Measurements from ENCODE around the gene TNFSF15.
"Not testable (repeated sequence)": the region's sequence is repeated elsewhere in the genome, so short reads cannot be mapped to it uniquely, and the experiment has no call there.

The TNFSF15 gene

DNA sequence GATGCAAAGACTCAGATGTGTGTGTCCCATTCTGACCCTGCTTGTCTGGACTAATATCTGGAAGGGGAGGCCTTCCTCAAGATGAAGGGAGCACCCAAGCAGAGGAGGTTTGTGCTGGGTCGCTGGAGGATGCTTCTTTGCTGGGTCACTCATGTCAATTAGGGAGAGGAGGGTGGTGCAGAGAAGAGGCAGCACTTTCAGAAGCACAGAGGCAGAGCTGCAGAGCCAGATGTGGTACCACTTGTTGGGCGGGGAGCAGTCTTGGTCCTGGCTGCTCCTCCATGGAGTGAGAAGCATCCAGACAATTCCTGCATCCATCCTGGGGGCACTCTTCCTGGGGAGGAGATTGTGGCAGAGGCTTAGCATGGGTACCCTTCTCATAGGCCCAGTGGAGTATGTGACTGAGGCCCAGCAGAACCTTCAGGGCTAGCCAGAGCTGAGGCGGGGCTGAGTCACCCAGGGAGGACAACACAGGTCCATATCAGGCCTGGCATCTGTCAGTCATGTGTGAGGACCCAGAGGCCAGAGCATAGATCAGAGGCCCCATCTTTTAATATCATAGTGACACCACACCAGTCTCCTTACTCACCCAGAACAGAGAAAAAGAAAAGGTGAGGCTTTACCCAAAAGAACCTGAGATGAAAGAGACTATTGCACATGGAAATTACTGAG, 59.8 kb downstream of the TNFSF15 start:
- TF ChIP-seq, protein P1, sequence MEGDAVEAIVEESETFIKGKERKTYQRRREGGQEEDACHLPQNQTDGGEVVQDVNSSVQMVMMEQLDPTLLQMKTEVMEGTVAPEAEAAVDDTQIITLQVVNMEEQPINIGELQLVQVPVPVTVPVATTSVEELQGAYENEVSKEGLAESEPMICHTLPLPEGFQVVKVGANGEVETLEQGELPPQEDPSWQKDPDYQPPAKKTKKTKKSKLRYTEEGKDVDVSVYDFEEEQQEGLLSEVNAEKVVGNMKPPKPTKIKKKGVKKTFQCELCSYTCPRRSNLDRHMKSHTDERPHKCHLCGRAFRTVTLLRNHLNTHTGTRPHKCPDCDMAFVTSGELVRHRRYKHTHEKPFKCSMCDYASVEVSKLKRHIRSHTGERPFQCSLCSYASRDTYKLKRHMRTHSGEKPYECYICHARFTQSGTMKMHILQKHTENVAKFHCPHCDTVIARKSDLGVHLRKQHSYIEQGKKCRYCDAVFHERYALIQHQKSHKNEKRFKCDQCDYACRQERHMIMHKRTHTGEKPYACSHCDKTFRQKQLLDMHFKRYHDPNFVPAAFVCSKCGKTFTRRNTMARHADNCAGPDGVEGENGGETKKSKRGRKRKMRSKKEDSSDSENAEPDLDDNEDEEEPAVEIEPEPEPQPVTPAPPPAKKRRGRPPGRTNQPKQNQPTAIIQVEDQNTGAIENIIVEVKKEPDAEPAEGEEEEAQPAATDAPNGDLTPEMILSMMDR (IDR thresholded peaks at IDR 0.05; ENCODE audit: borderline replicate concordance, insufficient read depth, low read depth, low read length): no peak
- no peak overlapping the region for H3K4me3 ChIP-seq (ENCODE audit: low read depth, low read length)

DNA sequence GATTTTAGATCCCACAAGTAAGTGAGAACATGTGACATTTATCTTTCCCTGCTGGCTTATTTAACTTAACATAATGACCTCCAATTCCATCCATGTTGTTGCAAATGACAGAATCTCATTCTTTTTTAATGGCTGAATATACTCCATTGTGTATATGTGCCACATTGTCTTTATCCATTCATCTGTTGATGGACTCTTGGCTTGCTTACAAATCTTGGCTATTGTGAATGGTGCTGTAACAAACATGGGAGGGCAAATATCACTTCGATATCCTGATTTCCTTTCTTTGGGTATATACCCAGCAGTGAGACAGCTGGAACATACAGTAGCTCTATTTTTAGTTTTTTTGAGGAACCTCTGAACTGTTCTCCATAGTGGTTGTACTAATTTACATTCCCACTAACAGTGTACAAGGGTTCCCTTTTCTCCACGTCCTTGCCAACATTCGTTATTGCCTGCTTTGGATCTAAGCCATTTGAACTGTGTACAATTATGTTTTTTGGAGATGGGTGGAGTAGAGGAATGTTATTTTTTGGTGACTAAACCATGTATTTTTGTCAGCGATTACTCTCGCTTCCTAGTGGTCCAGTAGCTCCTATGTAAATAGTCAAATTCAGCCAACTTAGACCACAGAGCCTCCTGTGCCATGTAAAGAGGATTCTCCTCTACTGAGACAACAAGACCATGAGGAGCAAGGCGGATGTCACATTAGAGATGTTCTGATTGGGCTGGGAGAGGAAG, 60.6 kb downstream of the TNFSF15 start:
- TF ChIP-seq, protein P1 (IDR thresholded peaks at IDR 0.05; ENCODE audit: borderline replicate concordance, insufficient read depth, low read depth, low read length): no peak
- no peak overlapping the region for H3K4me3 ChIP-seq (ENCODE audit: low read depth, low read length)

DNA sequence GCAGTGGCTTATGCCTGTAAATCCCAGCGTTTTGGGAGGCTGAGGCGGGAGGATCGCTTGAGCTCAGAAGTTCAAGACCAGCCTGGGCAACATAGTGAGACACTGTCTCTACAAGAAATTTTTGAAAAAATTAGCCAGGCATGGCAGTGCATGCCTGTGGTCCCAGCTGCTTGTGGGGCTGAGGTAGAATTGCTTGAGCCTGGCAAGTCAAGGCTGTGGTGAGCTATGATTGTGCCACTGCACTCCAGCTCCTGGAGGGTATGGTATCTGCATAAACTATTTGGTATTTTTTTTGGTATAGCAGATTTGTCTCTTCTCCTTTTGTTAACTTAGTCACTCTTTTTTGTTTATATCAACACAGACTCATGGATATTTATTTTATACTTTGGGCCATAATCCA, 62.4 kb downstream of the TNFSF15 start:
- TF ChIP-seq, protein P1 (IDR thresholded peaks at IDR 0.05; ENCODE audit: borderline replicate concordance, insufficient read depth, low read depth, low read length): no peak
- H3K4me3 ChIP-seq (ENCODE audit: low read depth, low read length): no peak overlapping the region

DNA sequence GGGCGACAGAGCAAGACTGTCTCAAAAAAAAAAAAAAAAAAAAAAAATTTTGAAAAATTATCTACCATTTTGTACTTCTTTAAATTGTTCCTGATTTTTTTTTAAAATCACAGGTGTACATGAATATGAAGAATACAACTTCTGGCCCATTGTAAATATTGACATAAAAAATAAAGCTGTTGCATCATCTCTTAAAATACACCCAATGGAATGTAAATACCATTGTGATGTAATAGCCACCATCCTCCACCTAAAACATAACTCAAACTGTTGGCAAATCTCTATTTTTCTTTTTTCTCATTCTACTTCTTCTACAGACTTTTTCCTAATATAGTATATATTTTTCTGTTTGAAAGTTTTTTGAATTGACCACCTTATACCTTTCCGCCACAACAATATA, 62.9 kb downstream of the TNFSF15 start:
- TF ChIP-seq, protein P1 (IDR thresholded peaks at IDR 0.05; ENCODE audit: borderline replicate concordance, insufficient read depth, low read depth, low read length): no peak

DNA sequence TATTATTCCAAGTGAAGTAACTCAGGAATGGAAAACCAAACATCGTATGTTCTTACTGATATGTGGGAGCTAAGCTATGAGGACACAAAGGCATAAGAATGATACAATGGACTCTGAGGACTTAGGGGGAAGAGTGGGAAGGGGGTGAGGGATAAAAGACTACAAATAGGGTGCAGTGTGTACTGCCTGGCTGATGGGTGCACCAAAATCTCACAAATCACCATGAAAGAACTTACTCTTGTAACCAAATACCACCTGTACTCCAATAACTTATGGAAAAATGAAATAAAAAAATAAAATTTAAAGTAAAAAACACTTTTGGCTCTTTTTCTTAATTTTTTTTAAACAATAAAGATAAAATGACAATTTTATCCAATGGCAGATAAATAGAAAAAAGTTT, 64.3 kb downstream of the TNFSF15 start:
- H3K4me3 ChIP-seq (ENCODE audit: low read depth, low read length): not testable (repeated sequence)

More for the DNA sequence above, 62.9 kb downstream of the TNFSF15 start:
- no peak overlapping the region for H3K4me3 ChIP-seq (ENCODE audit: low read depth, low read length)

DNA sequence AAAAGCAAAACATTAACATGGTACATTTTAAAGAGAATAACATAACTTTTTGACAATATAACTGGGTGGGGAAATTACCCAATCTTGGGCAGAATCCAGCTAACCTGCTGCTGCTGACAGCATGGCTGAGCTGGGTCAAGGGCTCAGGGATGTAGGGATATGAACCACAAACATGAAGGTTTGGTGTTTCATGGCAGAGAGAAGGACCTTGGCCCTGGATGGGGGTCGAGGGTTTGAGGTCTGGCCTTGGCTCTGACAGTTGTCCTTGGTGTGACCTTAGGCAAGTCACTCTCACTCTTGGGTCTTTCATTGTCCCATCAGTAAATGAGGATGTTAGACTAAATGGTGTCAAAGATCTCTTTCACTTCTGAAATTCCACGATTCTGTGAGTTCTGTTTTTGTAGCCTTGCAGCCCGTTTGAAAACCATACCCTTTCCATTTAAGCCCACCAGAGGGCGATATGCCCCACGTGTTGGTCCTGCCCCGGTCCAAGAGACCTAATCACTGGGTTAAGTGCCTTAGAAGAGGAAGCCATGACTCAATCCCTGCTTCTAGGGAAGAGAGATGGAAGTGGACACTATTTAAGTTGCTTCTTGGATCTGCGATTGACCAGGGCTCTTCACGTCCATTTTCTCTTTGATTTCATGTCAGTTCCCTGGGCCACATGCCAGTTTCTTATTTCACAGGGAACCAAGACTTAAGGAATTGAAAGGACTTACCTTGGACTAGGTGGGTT, 67.1 kb downstream of the TNFSF15 start:
- TF ChIP-seq, protein P1 (IDR thresholded peaks at IDR 0.05; ENCODE audit: borderline replicate concordance, insufficient read depth, low read depth, low read length): peak; percentile 72
- H3K4me3 ChIP-seq (ENCODE audit: low read depth, low read length): no peak overlapping the region

DNA sequence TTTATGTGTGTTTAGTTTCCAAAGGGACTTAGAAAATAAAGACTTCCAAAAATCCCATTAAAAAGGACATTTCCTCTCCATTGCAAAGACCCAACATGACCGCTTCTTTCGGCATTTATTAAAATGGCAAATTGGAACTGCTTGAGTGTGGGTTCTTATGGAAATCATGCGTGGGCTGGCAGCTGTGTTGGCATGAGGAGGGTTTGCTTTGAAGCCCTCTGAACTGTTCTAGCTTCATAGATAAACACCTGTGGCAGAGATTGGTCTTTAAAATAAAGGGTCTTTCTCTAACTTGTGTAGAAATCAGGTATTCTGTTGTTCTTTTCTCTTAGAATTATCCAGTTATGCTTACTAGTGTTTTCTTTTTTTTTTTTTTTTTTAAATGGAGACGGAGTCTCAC, 68.0 kb downstream of the TNFSF15 start:
- no peak overlapping the region for H3K4me3 ChIP-seq (ENCODE audit: low read depth, low read length)
- TF ChIP-seq, protein P1 (IDR thresholded peaks at IDR 0.05; ENCODE audit: borderline replicate concordance, insufficient read depth, low read depth, low read length): no peak

Data from GM12875 (cell line).